Stimulated activated naive CD4-positive, alpha-beta T cell treated with Interleukin-2 at 50 U/mL for 16 hours (primary cell): ENCODE data around the gene RAB31.
"Not testable (repeated sequence)": the region's sequence is repeated elsewhere in the genome, so short reads cannot be mapped to it uniquely, and the experiment has no call there.

Experiments used
- DNase-seq: peaks from one replicate; lab custom pipeline; 2025; lab: John Stamatoyannopoulos, UW

RAB31 gene

GRCh38 chr18:9891515-9891914, 183.4 kb downstream of the RAB31 start:
- DNase-seq, result not testable (repeated sequence)

GRCh38 chr18:9894454-9895068, 186.5 kb downstream of the RAB31 start:
- DNase-seq, result no peak

GRCh38 chr18:9897129-9897528, 189.0 kb downstream of the RAB31 start:
- DNase-seq, result no peak

GRCh38 chr18:9897787-9898291, 189.7 kb downstream of the RAB31 start:
- not testable (repeated sequence) for DNase-seq

- no peak for DNase-seq
Measured at GRCh38 chr18:9898792-9899549, 190.9 kb downstream of the RAB31 start.

GRCh38 chr18:9899550-9899930, 191.4 kb downstream of the RAB31 start:
- DNase-seq, result not testable (repeated sequence)

GRCh38 chr18:9900699-9901098, 192.6 kb downstream of the RAB31 start:
- no peak for DNase-seq

GRCh38 chr18:9901377-9901776, 193.3 kb downstream of the RAB31 start:
- no peak for DNase-seq

- not testable (repeated sequence) for DNase-seq
Measured at GRCh38 chr18:9902264-9902663, 194.2 kb downstream of the RAB31 start.

GRCh38 chr18:9902832-9903231, 194.7 kb downstream of the RAB31 start:
- DNase-seq, result no peak

- no peak for DNase-seq
Measured at GRCh38 chr18:9905401-9905922, 197.4 kb downstream of the RAB31 start.

GRCh38 chr18:9906481-9906880, 198.4 kb downstream of the RAB31 start:
- no peak for DNase-seq

GRCh38 chr18:9907867-9908266, 199.8 kb downstream of the RAB31 start:
- no peak for DNase-seq

- DNase-seq, result no peak
Measured at GRCh38 chr18:9910071-9910470, 202.0 kb downstream of the RAB31 start.

- DNase-seq, result no peak
Measured at GRCh38 chr18:9910661-9911060, 202.6 kb downstream of the RAB31 start.

- DNase-seq, result no peak
Measured at GRCh38 chr18:9911226-9911625, 203.1 kb downstream of the RAB31 start.
